BJ (cell line): ENCODE data around the gene SIVA1. TPM values are rescaled to one million over a fixed set of nuclear protein-coding genes. Genes with fewer than 3 reads are reported as not detected.

ENCODE experiments used
- CTCF ChIA-PET: fragments of 350-600 bp; formaldehyde crosslinking; extraction: SDS; loops from one replicate; lab custom pipeline; 2021; ENCODE audit warnings: antibody characterized with exemption, inconsistent platforms; lab: Yijun Ruan, JAX
- POLR2A ChIA-PET: fragments of 300-600 bp; sonication (Branson Sonifier 250); formaldehyde crosslinking; extraction: SDS; loops from one replicate; lab custom pipeline; 2021; ENCODE audit warnings: antibody characterized with exemption; lab: Charles Lee
- DNase-seq: peaks from one replicate; pipeline ENCODE4 v3.0.0-alpha.2; 2011; ENCODE audit warnings: low read depth
- H3K27me3 ChIP-seq: 2 replicates; pipeline ENCODE4 v1.6.0; 2011; ENCODE audit warnings: low read length; ENCODE audit not compliant: control insufficient read depth, insufficient read depth
- H3K36me3 ChIP-seq: 2 replicates; pipeline ENCODE4 v1.5.1; 2011; ENCODE audit warnings: low read length; ENCODE audit not compliant: control insufficient read depth, insufficient read depth
- H3K4me3 ChIP-seq: 2 replicates; pipeline ENCODE4 v1.5.1; 2011; ENCODE audit warnings: low read depth, mild to moderate bottlenecking, control low read depth, low read length
- polyA plus RNA-seq: library from polyadenylated mRNA; depleted of rRNA; stranded (reverse); fragments of >200 nt; gene quantifications from 2 replicates; pipeline ENCODE4 v1.2.3, GENCODE V29; 2011
- TF ChIP-seq, protein P1 (sequence below): IDR thresholded peaks from 2 replicates; pipeline ENCODE4 v1.5.1; 2011; ENCODE audit warnings: low read depth, mild to moderate bottlenecking, control low read depth, inconsistent platforms, low read length, moderate library complexity; ENCODE audit not compliant: insufficient read depth

The SIVA1 gene
- polyA plus RNA-seq, 1 experiment, result 116 TPM

DNA sequence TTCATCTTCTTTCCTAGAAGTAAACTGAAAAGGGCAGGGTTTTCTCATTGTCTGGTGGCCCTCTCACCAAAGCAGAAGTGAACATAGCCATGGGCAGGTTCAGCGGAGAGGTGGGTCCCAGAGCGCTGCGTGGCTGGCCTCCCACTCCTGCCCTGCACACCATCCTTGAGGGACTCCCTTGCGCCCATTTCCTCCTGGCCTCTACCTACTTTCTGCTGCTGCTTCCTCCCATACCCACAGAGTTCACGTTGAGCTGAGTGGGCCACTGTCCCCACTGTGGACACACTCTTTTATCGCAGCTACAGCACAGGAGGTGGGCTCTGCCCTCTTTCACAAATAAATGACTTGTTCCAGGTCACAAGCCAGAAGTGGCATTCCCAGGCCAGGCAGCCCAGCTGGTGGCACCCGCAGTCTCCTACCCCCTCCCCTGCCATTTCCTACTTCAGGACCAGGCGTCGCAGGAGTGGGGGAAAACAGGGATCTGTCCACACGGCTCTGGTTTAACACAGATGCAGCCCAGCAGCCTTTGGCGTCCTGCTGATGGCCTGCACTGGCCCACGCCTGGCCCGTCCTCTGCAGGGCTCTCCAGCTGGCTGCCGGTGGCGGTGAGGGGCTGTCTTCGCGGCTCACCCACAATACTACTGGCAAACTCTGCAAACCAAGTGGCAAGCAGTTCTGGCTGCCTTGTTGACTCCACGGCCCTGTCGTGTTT lies 4.9 kb downstream of the SIVA1 start:
- Histone ChIP-seq H3K27me3 (no peaks in the 10 kb centered on the region), H3K4me3 (no peak overlapping the region), H3K36me3 (peaks cover 26% of the 10 kb centered on the region)
- TF ChIP-seq, protein P1, sequence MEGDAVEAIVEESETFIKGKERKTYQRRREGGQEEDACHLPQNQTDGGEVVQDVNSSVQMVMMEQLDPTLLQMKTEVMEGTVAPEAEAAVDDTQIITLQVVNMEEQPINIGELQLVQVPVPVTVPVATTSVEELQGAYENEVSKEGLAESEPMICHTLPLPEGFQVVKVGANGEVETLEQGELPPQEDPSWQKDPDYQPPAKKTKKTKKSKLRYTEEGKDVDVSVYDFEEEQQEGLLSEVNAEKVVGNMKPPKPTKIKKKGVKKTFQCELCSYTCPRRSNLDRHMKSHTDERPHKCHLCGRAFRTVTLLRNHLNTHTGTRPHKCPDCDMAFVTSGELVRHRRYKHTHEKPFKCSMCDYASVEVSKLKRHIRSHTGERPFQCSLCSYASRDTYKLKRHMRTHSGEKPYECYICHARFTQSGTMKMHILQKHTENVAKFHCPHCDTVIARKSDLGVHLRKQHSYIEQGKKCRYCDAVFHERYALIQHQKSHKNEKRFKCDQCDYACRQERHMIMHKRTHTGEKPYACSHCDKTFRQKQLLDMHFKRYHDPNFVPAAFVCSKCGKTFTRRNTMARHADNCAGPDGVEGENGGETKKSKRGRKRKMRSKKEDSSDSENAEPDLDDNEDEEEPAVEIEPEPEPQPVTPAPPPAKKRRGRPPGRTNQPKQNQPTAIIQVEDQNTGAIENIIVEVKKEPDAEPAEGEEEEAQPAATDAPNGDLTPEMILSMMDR, result no peak
- CTCF ChIA-PET, result interaction anchor here (0.6 to 3.9 kb wide), 4 partner anchors 7 to 13 kb away, joined by 3 to 20 read pairs (median 4); no protein-coding TSS in a partner anchor
- POLR2A ChIA-PET, result no interaction called here
- no peak for DNase-seq

DNA sequence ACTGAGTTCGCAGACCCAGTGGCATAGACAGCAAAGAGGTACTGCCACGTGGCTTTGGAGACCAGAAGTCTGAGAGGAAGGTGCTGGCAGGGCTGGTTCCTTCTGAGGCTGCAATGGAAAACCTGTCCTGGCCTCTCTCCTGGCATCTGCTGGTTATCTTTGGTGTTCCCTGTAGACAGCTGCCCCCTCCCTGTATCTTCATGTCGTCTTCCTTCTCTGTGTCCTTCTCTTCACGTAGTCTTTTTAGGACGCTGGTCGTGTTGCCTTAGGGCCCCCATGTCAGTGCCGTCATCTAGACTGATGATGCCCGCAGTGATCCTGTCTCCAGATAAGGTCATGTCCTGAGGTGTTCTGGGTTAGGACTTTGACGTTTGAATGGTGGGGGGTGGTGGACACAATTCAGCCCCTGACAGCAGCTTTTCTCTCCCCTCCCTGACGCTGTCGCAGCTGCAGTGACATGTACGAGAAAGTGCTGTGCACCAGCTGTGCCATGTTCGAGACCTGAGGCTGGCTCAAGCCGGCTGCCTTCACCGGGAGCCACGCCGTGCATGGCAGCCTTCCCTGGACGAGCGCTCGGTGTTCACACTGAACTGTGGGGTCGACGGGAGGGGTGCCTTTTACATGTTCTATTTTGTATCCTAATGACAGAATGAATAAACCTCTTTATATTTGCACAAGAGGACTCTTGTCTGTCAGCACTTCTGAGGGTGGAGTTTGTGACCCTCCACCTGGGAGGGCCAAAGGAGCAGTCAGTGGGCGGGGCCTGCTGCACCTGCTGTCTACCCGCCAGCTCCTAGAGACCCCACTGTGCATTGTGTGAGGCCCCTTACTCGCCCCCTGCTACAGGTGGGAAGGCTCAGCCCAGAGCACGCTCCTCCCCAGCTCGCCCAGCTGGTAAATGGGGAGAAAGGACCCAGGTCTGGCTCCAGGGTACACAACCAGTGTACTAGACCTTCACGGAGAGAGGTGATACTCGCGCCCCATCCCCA lies 6.3 kb downstream of the SIVA1 start:
- no peak for DNase-seq
- POLR2A ChIA-PET, result no interaction called here
- Histone ChIP-seq H3K27me3 (no peaks in the 10 kb centered on the region), H3K4me3 (no peak overlapping the region), H3K36me3 (peaks cover 26% of the 10 kb centered on the region)
- CTCF ChIA-PET, result interaction anchor here (1.0 to 3.9 kb wide), 4 partner anchors 9 to 62 kb away, joined by 3 to 20 read pairs (median 4); no protein-coding TSS in a partner anchor
- TF ChIP-seq, protein P1, result no peak

DNA sequence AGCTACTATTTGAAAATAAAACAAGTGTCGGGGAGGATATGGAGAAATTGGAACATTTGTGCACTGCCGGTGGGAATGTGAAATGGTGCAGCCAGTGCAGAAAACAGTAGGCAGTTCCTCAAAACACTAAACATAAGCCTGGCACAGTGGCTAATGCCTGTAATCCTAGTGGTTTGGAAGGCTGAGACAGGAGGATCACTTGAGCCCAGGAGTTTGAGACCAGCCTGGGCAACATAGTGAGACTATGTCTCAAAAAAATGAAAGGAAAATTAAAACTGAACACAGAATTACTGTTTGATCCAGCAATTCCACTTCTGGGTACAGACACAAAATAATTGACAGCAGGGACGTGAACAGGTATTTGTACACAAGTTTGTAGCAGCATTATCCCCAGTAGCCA lies 12.6 kb downstream of the SIVA1 start:
- ChIA-PET CTCF (interaction anchor here (0.6 to 4.7 kb wide), 7 partner anchors 8 to 63 kb away, joined by 3 to 43 read pairs (median 4); partner anchors contain the start of gene SIVA1), POLR2A (no interaction called here)
- TF ChIP-seq, protein P1, result no peak
- peaks cover 6% of the 10 kb centered on the region for H3K36me3 ChIP-seq
- no peaks in the 10 kb centered on the region for H3K27me3 ChIP-seq
- no peak for DNase-seq
- H3K4me3 ChIP-seq, result no peak overlapping the region

DNA sequence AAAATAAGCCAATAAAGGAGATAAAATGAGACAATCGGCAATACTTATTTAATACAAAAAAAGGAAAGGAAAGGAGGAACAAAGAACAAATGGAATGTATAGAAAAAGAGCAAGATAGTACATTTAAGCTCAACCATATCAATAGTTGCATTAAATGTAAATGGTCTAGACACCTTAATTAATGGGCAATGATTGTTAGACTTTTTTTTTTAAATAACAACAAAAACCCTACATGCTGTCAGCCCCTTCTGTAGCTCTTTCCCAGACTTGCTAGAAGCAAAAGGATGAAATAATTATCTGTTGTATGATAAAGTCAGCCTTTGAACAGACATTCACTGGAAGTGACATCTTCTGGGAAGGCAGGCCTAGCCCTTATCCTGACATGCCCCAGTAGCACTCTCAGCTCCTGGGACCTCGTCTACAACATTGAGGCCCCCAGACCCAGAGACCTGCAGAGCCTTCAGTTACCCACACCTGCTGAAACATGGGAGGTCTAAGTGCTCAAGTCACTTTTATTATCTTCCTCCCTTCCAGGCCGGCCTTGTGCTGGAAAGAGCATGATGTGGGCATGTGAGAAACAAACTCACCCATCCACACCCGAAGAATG lies 13.4 kb downstream of the SIVA1 start:
- ChIA-PET POLR2A (interaction anchor here (0.6 kb wide), 1 partner anchor 60 kb away, joined by 12 read pairs; no protein-coding TSS in a partner anchor), CTCF (interaction anchor here (0.6 to 6.3 kb wide), 10 partner anchors 8 to 130 kb away, joined by 3 to 76 read pairs (median 4); partner anchors contain the start of gene SIVA1)
- Histone ChIP-seq H3K4me3 (no peak overlapping the region), H3K27me3 (no peaks in the 10 kb centered on the region), H3K36me3 (peaks cover 10% of the 10 kb centered on the region)
- TF ChIP-seq, protein P1, result no peak
- DNase-seq, result no peak
